Urothelium cell line (cell line): ENCODE data around the gene GATA5.
A peak's percentile ranks its signal among the peaks of the same experiment; 100 is the strongest.

Source experiments
- DNase-seq: peaks from one replicate; pipeline ENCODE4 v3.0.0; 2011; ENCODE audit warnings: low spot score, mixed read lengths
- FAIRE-seq: peaks from 2 replicates; lab custom pipeline; 2011; peaks lifted over from hg19 to GRCh38; lab: Jason Lieb, UNC

Gene GATA5

DNA sequence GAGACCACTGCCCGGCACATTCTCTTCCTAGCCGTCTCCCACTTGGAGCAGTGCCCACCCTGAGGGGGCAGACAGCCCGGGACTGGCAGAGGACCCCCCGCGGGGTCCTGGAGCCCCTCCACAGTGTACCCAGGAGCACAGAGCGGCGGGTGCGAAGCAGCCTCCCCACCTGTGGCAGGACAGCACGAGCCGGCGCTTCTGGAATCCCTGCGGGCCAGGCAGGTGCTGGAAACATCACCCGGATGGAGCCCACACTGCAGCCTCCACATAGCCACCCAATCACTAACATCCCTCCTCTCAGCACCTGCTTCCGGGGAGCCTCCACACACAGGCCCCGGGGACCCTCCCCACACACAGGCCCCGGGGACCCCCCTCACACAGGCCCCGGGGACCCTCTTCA, 18.7 kb downstream of the GATA5 start:
- FAIRE-seq, result no peak
- DNase-seq, result no peak

DNA sequence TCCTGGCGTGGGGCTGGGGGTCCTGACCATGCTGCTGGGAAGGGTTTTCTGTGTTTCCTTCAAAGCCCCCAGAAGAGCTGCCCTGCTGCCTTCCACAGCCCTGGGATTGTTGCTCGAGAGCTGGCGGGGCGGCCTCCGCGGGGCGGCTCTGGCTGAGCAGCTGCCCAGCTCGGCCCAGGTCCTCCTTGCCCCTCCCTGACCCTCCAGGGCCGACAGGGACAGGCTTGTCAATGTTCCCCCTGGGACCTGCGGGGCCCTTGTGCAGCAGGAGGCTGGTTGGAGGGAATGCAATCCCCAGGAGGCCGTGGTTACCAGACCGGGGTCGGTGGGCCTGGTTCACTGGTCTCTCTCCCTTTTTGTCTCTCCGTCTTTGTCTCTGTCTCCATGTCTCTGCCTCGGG, 19.9 kb downstream of the GATA5 start:
- no peak for FAIRE-seq
- DNase-seq, result no peak

DNA sequence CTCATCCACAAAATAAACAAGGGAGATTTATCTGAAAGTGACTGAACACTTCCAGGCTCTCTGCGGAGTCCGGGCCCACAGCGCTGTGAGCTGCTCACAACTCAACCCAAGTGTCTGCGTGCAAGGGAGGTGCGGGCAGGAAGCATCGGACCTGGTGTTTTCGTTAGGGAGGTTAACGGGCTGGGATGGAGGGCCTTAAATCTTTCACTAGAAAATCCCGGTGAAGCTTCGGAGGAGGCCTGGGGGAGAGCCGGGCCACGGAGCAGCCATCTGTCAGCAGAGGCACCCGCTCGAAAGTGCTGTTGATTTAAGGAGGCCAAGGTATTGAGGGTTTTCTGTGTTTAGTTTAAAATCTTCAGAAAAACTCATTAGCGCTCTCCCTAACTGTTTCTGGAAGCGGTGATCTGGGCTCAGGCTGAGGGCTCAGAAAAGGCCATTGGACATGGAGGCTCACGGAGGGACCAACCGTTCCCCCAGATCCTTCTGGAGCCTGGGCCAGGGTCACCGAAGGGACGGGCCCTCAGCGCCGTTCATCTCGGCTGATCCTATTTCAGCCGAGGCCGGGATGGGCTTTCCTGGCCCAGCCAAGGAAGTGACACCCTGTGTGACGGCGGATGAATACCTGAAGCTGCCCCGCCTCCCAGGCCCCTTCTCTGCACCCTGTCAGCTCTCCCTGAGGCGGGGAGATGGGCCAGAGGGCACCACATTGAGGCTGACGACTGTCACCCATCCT, 20.7 kb downstream of the GATA5 start:
- DNase-seq (no peak), FAIRE-seq (no peak)

DNA sequence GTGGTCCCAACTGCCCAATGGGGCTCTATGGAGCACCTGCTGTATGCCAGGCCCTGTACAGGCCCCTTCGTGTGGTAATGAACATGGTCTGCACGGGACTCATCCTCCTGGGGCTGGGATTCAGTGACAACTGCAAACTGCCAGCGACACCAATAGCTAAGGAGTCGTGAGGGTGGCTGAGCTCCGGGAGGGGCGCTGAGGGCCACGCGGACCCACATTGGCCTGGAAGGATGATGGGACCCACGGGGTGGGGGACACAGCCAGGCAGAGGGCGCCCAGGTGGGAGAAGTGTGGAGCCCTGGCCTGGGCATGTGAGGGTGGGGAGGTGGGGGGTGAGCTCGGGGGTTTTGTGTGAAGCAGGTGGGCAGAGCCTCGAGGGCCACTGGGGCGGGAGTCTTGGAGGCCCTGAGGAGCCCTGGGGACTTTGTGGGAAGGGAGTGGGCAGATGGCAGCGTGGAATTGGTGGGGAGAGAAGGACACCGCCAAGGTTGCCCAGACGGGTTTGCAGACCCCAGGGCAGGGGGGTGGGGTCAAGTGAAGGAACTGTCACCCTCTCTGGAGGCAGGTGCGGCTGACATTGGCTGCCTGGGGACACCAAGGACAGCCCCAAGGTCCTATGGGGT, 22.5 kb downstream of the GATA5 start:
- FAIRE-seq (no peak), DNase-seq (no peak)

DNA sequence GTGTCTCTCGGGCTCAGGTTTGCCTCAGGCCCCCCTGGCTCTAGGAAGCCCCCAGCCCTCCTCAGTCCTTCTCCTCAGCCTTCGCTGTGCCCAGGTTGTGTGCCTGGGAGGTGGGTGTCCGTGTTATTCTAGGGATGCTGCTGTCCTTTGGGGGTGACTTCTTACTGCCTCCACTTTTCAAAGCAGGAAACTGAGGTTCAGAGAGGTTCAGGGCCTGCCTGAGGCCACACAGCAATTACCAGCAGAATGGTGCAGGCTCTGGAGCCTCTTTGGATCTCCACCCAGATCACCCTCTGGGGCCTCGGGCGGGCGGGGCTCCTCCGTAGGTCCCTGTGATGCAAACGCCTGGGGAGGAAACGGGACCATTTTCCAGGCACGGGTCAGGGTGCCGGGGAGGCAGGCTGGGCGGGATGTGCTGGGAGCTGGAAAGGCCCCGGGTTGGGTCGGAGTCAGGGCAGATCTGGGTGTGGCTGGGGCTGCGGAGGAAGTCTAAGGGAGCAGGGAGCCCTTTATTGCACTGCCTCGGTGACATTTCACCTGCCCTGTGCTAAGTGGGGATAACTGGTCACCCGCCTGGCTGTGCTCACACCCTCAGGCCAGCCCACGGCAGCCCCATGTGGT, 23.2 kb downstream of the GATA5 start:
- no peak for DNase-seq

DNA sequence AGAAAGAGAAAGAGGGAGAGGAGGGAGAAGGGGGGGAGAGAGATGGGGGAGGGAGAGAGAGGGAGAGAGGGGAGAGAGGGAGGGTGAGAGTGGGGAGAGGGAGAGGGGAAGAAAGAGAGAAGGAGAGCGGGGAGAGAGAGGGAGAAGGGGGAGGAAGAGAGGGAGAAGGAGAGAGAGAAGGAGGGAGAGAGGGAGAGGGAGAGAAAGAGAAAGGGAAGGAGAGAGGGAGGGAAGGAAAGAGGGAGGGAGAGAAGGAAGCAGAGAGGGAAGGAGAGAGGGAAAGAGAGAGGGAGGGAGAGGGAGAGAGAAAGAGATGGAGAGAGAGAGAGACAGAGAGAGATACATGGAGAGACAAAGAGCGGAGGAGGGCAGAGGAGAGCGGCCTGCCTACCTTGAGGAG, 23.8 kb downstream of the GATA5 start:
- DNase-seq (no peak), FAIRE-seq (no peak)

More for the DNA sequence above, 23.2 kb downstream of the GATA5 start:
- FAIRE-seq, result peak; percentile 48

DNA sequence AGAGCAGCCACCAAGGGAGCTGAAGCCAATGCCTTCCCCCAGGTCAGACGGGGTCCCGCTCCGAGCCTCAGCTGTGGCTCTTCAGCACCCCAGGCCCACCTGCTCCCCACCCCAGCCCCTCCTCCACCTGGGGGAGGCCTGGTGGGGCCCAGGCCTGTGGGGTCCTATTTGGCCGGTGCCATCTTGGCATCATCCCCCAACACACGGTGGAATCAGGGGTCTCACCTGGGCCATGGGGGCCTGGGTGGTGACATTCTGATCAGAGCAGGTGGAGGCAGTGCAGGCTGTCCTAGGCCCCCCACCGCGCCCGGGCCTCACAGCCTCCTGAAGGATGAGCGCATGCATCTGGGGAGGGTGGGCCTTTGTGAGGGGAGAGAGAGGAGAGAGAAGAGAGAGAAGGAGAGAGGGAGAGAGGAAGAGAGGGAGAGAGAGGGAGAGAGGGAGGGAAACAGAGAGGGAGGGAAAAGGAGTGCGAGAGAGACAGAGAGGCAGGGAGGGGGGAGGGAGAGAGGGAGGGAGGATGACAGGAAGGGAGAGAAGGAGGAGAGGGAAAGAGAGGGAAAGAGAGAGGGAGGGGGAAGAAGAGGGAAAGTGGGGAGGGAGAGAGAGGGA, 24.5 kb downstream of the GATA5 start:
- FAIRE-seq (peak; percentile 37), DNase-seq (no peak)

DNA sequence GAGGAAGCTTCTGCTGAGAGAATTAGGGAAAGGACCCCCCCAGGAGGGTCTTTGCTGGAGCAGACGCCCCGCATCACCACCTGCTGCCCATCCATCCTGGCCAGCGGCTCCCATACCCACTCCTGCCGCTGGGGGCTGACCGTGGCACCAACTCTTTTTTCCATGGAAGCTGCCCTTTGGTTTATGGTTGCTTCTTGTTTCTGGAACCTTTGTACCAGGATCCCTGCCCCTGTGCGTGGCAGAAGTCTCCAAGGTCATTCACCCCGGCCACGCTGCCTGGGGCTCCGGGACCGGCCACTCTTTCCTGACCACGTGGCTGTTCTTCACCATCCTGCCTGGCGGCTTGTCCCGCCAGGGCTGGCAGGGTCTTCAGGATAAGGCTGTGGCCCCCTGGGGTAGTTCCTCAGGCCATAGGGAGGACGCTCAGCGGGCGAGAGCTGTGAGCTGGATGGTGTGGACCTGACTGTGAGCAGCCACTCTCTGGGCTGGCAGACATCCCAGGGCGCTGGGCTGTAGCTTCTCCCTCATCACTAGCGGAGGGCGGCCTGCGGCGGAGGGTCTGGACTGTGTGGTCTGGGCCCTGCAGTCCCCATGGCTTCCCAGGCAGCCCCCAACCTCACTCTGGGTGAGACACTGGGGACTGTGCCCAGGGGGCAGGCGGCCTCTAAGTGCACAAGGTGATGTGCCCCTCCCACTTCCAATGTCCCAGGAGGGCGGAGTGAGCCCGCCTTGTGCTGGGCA, 25.7 kb downstream of the GATA5 start:
- FAIRE-seq (peak; percentile 72), DNase-seq (peak; percentile 65)

DNA sequence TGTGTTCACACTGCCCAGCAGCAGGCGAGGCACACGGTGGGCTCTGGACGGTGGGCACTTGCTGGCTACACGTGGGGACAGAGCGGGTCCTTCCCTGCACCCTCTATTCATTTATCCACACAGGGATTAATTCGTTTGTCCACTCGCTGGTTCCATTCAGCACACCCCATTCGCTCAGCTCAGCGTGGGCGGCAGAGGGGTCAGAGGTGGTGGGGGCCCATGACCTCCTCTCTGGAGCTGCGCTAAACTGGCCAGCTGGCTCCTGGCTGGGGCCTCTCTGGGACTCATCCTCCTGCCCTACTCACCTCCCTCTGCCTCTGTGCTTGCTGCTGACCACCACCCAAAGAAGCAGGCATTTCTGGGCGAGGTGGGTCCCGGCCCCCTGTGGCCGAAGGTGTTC, 27.0 kb downstream of the GATA5 start:
- FAIRE-seq, result no peak
- no peak for DNase-seq

DNA sequence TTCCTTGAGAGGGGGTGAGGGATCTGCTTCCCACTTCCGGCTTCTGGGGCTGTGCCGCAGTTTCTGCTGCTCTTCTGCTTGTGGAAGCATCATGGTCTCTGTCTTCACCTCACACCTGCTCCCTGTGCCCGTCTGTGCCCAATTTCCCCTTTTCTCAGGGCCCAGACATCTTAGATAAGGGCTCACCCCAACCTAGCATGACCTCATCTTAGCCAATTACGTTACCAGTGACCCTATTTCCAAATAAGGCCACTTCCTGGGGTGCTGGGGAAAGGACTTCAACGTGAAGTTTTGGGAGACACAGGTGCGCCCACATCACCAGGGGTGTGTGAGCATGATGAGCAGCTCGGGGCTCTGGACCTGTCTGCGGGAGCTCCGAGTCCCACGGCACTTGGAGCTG, 27.8 kb downstream of the GATA5 start:
- FAIRE-seq (peak; percentile 46), DNase-seq (no peak)

DNA sequence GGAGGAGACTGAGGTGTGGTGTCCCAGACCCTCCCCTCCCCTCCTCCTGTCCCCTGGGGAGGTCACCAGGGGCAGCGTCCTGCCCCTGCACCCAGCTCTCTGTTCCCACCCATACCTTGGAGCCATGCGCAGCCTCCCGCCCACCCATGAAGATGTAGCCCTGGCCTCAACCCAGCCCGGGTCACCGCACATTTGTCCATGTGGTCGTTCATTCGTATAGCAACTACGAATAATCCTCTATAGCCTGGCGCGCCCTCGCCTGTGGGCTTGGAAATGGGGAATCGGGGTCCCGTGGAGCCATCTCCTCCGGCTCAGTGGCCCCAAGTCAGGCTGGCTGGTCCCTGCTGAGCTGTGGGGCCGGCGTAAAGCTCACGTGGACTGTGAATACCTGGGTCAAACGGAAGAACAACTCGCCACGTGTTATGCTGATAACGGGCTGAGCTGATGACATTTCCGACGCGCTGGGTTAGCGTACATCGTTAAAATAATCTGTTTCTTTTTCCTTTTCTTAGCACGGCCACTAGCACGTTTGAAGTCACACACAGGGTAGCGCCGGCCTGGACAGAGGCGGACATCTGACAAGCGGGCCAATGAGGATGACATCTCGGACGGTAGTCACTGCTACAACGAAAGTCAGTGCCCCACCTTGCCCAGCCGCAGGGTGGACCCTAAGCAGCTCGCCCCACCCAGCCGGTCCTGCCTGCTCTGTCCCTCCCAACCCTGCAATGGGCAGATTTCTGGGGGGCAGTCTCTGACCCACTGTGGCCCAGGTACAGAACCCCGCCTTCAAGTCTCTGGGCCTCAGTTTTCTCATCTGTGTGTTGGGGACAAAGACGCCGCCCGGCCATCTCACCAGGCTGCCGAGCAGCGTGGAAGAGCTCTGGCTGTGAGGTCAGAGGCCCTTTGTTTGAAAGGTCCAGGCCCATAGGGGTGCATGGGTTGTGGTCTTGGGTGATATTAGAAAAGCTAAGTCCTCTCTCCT, 28.6 kb downstream of the GATA5 start:
- FAIRE-seq, result no peak
- DNase-seq, result no peak

DNA sequence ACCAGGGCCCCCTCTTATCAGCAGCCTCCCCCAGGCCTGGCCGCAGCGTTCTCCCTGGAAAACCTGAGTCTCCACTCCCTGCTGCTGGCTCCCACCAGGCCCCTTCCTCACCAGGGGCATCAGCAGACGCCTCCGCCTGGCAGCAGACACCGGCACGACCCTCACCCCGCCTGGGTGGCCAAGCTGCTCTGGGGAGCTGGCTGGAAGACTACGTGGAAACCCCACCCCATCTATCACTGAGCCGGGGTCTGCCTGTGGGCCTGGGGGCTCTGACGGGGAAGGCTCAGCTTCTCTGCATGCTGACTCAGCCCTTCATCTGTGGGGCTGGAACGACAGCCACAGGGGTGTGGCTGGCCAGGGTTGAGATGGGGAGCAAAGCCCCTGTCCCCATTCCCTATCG, 29.3 kb downstream of the GATA5 start:
- DNase-seq, result no peak
- peak; percentile 52 for FAIRE-seq

DNA sequence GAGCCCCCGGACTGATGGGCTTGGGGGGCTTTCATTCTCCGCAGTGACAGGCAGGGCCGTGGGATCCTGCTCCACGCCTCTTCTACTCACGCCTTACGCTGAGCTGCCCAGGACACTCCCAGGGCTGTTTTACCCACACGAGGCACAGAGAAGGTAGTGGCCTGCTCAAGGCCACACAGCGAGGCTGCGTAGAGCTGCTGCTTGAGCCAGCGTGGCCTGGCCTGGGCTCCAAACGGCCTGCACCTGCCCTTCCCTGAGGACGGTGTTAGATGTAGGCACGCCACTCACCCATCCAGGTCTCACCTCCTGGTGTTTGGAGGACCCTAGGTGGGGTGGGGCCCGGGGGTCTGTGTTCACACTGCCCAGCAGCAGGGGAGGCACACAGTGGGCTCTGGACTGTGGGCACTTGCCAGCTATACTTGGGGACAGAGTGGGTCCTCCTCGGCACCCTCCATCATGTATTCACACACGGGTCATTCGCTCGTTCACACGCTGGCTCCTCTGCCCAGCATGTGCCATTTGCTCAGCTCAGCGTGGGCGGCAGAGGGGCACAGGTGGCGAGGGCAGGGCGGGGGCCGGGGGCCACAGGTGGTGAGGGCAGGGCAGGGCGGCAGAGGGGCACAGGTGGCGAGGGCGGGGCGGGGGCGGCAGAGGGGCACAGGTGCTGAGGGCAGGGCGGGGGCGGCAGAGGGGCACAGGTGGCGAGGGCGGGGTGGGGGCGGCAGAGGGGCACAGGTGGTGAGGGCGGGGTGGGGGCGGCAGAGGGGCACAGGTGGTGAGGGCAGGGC, 30.0 kb downstream of the GATA5 start:
- peak; percentile 61 for FAIRE-seq
- no peak for DNase-seq

DNA sequence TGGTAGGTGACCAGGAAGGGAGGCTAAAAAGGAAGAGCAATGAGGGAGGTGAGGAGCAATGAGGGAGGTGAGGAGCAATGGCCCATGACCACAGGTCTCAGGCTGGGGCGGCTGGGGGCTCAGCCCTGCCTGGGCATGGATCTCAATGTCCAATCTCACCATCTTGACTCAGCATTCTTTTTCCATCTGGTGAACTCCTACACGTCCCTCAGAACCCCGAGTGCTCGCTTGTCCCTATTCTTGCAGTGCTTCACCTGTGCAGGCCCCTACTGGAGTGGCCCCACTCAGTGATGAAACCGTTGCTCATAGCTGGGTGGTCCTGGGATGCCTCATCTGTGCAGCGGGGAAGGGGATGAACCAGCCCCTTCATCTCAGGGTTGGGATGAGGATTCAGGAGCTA, 31.5 kb downstream of the GATA5 start:
- FAIRE-seq, result no peak
- DNase-seq, result no peak

DNA sequence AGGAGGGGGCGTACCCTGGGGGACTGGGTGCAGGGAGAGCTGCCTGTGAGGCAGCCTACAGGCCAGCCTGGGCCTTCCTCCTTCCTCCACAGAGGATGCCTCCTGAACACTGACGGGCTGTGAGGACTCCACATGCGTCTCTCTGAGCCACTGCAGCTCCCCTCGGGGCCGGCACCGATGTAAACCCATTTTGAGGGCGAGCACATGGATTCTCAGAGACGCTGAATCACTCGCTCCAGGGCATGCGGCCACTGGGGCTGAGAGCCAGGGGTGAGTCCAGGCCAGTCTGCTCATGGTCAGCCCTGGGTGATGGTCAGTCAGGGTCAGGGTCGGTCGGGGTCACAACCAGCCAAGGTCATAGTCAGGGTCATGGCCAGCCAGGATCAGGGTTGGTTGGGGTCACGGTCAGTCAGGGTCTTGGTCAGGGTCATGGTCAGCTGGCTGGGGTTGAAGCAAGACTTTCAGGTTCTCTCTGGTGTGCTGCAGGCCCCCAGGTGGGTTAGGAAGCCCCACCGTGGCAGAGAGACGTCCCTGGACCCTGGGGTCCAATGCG, 33.7 kb downstream of the GATA5 start:
- DNase-seq (no peak), FAIRE-seq (no peak)

DNA sequence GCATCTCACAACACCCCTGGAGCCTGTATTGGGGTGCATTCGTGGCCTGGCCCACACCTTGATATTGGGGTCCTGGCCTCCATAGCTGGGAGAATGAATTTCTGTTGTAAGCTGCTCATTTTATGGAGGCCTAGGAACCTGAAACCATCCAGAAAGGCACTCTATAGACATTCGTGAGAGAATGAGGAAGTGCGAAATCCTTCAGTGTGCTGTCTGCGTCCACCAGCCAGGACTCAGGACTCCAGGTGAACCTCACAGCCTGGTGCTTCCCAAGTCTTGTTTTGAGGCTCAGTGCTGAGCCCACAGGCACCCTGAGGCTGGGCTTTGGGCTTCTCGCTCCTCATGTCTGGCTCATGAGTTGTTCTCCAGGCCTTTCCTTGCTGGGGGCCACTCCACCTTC, 36.6 kb downstream of the GATA5 start:
- FAIRE-seq, result no peak

DNA sequence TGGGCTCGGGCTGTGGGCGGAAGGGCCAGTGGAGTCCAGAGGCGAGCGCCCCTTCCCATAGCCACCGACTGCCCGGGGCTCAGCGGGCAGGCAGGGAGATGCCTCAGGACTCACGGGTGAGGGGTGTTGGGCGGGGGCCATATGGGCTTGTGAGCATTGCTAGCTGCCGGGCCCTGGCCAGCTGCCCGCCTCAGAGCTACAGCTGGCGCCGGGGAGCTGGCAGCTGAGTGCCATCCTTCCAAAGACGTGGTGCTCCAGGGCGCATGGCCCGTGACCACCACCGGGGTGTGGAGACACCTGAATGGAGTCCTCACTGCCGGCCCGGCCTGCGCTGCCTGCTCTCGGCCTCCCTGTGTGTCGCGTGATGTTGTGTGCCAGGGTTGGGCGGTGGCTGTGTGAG, 37.9 kb downstream of the GATA5 start:
- FAIRE-seq (peak; percentile 53), DNase-seq (no peak)

More for the DNA sequence above, 36.6 kb downstream of the GATA5 start:
- no peak for DNase-seq

DNA sequence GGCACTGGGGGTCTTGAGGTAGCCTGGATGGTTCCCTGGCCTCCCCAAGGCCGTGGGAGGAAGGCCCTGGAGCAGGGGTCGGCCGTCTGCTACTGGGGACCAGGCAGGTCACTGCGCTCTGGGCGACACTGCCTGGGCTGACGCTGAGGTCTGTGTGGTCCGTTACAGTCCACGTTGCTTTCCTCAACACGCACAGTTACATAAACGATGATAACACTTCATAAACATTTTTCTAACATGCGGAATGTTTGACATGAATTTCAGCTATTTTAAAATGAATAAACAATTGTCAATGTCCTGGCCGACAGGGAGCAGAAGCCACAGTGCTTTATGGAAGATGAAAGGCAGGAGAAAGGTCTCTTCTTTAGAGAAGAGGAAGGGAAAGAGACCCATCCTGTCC, 38.3 kb downstream of the GATA5 start:
- FAIRE-seq, result no peak
- DNase-seq, result no peak

DNA sequence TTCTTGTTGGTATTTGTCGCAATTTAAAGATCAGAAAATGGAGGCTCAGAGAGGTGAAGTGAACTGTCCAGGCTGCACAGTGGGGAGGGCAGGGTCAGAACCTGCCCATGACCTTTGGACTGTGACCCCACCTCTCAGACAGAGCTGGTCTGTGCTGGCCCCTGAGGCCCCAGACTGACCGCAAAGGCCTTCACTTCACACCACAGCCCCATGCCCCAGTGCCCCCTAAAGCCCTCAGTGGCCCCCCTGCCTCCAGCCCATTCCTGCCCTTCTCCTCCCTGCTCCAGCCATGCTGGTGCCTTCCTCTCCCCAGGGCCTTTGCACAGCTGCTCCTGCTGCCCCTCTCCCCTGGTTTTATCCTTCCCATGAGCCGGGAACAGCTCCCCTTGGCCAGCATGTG, 39.1 kb downstream of the GATA5 start:
- DNase-seq (no peak), FAIRE-seq (no peak)
